GM19239 (cell line): Measurements from ENCODE around the gene KLK10.

Experiments
- DNase-seq: peaks from one replicate; pipeline ENCODE4 v3.0.0; 2011; ENCODE audit warnings: low spot score; ENCODE audit not compliant: insufficient read length
- FAIRE-seq: peaks from 2 replicates; lab custom pipeline; 2011; peaks lifted over from hg19 to GRCh38; lab: Jason Lieb, UNC

KLK10 gene

GRCh38 chr19:51019544-51019925, at the start of gene KLK10:
Gene KLK10 (minus strand): TSS chr19:51019709. CDS start chr19:51019130, 579 bp downstream.
- DNase-seq: no peak
- no peak for FAIRE-seq

- no peak for DNase-seq
- FAIRE-seq: no peak
Measured at GRCh38 chr19:51066393-51067186, 47.1 kb upstream of the KLK10 start.

GRCh38 chr19:51065221-51065960, 45.9 kb upstream of the KLK10 start:
- no peak for DNase-seq
- FAIRE-seq: no peak

GRCh38 chr19:51064534-51065220, 45.2 kb upstream of the KLK10 start, which contains the start of gene KLK13:
Gene KLK13 (minus strand): TSS chr19:51065092. CDS start chr19:51065067, 25 bp downstream.
- DNase-seq (no peak), FAIRE-seq (no peak)

- no peak for DNase-seq
- no peak for FAIRE-seq
Measured at GRCh38 chr19:51063664-51064063, 44.2 kb upstream of the KLK10 start.

GRCh38 chr19:51060973-51061372, 41.5 kb upstream of the KLK10 start:
- FAIRE-seq: no peak

GRCh38 chr19:51060336-51060735, 40.8 kb upstream of the KLK10 start:
- DNase-seq (no peak), FAIRE-seq (no peak)

More at GRCh38 chr19:51060973-51061372, 41.5 kb upstream of the KLK10 start:
- DNase-seq: no peak

GRCh38 chr19:51059715-51060114, 40.2 kb upstream of the KLK10 start:
- FAIRE-seq: no peak
- no peak for DNase-seq

- DNase-seq (no peak), FAIRE-seq (no peak)
Measured at GRCh38 chr19:51055866-51056265, 36.4 kb upstream of the KLK10 start.

- no peak for FAIRE-seq
- DNase-seq: no peak
Measured at GRCh38 chr19:51047031-51047335, 27.5 kb upstream of the KLK10 start.

GRCh38 chr19:51044327-51044726, 24.8 kb upstream of the KLK10 start:
- no peak for DNase-seq
- FAIRE-seq: no peak

GRCh38 chr19:51043497-51043896, 24.0 kb upstream of the KLK10 start:
- FAIRE-seq (no peak), DNase-seq (no peak)

- DNase-seq (no peak), FAIRE-seq (no peak)
Measured at GRCh38 chr19:51040151-51040550, 20.6 kb upstream of the KLK10 start.

- DNase-seq (no peak), FAIRE-seq (no peak)
Measured at GRCh38 chr19:51036519-51036918, 17.0 kb upstream of the KLK10 start.

- no peak for DNase-seq
- FAIRE-seq: no peak
Measured at GRCh38 chr19:51034704-51035103, 15.2 kb upstream of the KLK10 start, which contains the start of gene KLK12. Gene KLK12 (minus strand): TSS chr19:51035002. CDS start chr19:51034621, 381 bp downstream.

- DNase-seq (no peak), FAIRE-seq (no peak)
Measured at GRCh38 chr19:51031880-51032225, 12.3 kb upstream of the KLK10 start.

GRCh38 chr19:51031220-51031879, 11.8 kb upstream of the KLK10 start:
- DNase-seq: no peak
- FAIRE-seq: no peak

GRCh38 chr19:51030631-51031030, 11.1 kb upstream of the KLK10 start:
- no peak for DNase-seq
- FAIRE-seq: no peak

GRCh38 chr19:51029718-51030117, 10.2 kb upstream of the KLK10 start:
- no peak for FAIRE-seq
- DNase-seq: no peak

- DNase-seq (no peak), FAIRE-seq (no peak)
Measured at GRCh38 chr19:51027873-51028272, 8.4 kb upstream of the KLK10 start.
